GM12801 (cell line): ENCODE results near the gene CSNK1G2.

Source experiments
- TF ChIP-seq, protein P1 (sequence below): IDR thresholded peaks from one replicate; pipeline ENCODE4 v1.5.1; 2011; ENCODE audit warnings: control low read depth; ENCODE audit not compliant: insufficient read length; ENCODE audit errors: extremely low read depth

The CSNK1G2 gene

DNA sequence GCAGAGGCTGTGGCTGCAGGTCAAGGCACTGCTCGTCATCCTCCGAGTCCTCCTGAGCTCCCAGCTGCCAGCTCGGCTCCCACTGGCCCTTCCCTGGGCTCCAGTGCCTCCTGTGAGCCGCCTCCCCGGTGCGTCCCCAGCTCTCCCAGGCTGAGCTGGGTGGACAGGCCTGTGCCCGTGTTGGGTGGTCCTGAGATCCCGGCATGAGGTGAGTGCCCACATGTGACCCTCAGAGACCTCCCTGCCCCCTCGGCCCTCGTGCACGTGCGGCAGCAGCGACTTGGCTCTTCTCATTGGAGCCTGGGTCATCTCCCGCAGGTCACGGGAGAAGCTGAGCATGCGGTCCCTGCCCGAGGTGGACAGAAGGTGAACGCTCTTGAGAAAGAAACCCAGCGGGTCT lies 20.3 kb upstream of the CSNK1G2 start:
- TF ChIP-seq, protein P1, sequence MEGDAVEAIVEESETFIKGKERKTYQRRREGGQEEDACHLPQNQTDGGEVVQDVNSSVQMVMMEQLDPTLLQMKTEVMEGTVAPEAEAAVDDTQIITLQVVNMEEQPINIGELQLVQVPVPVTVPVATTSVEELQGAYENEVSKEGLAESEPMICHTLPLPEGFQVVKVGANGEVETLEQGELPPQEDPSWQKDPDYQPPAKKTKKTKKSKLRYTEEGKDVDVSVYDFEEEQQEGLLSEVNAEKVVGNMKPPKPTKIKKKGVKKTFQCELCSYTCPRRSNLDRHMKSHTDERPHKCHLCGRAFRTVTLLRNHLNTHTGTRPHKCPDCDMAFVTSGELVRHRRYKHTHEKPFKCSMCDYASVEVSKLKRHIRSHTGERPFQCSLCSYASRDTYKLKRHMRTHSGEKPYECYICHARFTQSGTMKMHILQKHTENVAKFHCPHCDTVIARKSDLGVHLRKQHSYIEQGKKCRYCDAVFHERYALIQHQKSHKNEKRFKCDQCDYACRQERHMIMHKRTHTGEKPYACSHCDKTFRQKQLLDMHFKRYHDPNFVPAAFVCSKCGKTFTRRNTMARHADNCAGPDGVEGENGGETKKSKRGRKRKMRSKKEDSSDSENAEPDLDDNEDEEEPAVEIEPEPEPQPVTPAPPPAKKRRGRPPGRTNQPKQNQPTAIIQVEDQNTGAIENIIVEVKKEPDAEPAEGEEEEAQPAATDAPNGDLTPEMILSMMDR: no peak

DNA sequence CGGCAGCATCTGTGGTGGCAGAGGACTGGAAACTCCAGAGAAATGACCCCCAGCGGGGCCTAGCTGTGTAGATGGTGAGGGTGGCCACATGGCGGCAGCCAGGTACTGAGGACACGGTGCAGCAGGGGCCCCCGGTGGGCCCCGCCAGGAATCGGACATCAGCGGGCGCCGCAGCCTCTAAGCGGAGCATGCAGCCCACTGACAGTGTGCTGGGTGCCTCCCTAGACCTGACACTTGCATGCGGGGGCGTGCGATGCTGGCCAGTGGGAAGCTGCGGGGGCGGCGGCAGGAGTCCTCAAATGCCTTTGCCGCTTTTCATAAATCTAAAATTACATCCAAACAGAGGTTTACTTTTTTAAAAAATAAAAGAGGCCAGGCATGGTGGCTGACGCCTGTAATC lies 19.6 kb upstream of the CSNK1G2 start:
- TF ChIP-seq, protein P1: no peak

DNA sequence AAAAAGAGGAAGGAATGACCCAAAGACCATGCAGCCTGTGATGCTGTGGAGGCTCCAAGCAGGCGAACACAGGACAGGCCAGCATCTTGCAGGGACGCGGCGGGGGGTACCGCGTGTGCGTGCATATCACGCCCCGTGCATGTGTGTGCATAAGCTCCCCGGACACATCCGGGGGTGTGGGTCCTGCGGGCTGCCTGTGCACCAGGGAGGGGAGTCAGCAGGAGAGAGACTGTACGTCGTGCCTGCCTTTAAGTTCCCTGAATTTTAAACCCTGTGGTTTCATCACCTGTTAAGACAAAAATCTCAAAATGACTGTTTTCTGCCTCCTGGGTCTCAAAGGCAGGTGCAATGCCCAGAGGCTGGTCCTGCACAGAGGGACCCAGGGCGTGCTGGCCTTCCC lies 19.1 kb upstream of the CSNK1G2 start:
- TF ChIP-seq, protein P1: no peak

DNA sequence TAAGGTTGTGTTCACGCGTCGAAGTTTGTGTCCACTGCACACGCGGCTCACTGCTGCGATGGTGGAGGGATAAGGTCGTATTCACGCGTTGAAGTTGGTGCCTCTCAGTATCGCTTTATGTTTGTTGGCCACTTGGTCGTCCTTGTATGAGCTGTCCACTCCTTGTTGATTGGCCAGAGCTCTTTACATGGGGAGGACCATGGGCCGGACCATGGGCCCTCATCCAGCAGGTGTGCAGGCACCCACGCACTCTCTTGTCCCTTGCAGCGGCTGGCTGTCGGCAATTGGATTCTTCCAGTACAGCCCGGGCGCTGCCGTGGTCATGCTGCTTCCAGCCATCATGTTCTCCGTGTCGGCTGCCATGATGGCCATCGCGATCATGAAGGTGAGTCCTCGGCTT lies 18.2 kb upstream of the CSNK1G2 start:
- TF ChIP-seq, protein P1: no peak

DNA sequence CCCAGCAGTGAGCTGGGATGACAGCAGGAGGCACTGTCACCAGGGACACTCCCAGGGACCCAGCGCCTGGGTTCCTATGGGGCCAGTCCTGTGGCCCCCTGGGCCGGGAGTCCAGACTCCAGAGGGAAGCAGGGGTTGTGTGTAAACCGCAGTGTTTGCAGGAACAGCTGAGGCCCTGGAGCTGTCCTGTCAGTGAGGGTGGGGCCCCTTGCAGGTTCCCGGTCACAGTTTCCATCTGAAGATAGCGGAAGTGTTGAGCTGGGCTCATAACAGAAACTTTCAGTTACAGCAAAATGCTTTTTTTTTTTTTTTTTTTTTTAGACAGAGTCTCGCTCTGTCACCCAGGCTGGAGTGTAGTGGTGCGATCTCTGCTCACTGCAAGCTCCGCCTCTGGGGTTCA lies 17.7 kb upstream of the CSNK1G2 start:
- TF ChIP-seq, protein P1: no peak

DNA sequence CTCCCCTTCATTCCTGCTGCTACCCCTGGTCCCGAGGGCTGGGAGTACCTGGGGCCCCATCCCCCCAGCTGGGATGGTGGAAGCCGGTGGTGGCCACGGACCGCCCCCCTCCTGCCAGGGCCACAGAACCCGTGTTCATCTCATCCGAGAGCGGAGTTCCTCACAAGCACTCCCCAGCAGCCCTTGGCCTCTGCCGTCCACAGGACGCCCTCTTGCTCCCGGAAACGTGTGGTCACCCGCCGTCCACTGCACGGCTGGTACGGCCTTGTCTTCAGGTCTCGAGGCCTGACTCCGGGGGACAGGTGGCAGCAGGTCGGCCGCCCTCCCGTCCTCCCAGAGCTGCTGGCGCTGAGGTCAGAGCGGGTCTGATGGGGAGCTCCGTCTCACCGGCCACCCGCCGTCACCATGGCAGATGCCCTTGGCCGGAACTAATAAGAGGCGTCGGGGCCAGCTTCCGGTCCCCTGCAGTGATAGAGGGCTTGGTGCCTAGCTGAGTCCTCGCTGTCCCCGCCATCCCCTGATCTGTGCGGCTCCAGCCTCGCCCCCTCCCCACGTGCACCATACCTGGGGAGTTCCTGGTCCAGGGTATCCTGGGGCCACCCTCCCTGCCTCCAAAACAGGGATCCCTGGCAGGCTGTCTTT lies 16.5 kb upstream of the CSNK1G2 start:
- TF ChIP-seq, protein P1: no peak

DNA sequence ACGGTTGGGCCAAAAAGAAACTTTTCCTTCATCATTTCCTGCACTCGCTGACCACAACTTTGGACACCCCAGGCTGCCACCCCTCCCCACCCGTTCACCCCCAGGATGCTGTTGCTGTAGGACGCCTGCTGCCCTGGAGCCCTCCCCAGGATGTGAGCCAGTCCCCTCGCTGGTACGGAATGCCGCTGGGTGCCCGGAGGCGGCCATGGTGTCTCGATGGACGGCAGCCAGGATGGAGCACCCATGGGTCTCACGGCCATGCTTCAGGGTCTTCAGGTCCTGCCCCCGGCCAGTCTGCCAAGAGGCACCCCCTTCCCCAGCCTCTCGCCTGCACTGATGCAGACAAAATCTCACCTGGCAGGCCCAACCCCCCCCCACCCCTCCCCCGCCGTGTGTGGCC lies 15.4 kb upstream of the CSNK1G2 start:
- TF ChIP-seq, protein P1: no peak
